ENCODE results near the gene SLC6A18. TPM values are rescaled to one million over a fixed set of nuclear protein-coding genes. Genes with fewer than 3 reads are reported as not detected.

Gene SLC6A18
- total and polyA plus RNA-seq, 9 of the 15 experiments (the other 6 are each of a cell fraction or from before 2014, with no cell fraction given) = not detected

DNA sequence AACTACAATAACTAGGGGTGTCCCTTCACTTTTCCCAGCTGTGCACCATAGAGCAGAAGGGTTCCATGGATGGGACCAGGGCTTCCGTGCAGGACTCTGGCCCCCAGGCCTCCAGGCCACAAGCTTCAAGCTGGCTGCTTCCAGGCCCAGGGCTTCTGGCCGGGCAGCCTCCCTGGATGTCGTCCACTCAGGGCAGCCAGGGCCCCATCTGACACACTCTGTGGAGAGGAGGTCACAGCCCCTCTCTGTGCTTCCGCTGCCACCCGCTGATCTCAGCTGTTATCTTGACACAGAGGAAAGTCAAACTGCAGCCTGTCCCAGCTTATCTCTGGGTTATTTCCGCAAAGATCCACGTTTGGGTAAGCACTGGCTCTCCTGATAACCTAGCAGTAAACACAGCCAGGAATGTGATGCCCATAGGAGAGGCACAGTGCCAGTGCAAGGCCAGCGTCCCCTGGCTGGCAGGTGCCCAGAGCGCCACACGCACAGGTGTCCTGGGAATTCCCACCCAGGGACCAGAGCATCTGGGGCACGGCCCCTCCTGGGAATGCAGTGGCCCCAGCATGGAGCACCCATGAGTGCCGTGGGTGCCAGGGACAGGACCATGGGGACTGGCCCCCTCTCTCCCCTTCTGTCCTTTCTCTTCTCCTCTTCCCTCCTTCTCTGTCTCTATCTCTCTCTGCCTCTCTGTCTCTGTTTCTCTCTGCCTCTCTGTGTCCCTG, 39.4 kb upstream of the SLC6A18 start (continued):
- no peak for TF ChIP-seq ZNF23 (CRISPR knock-in tag; IDR thresholded peaks at IDR 0.05)
- TF ChIP-seq SMAD2 (IDR thresholded peaks at IDR 0.05; ENCODE audit: low read depth, low read length) = no peak
- TF ChIP-seq ZNF778 (CRISPR knock-in tag; IDR thresholded peaks at IDR 0.05) = no peak
- TF ChIP-seq NR4A1 (CRISPR knock-in tag; IDR thresholded peaks at IDR 0.05) = peak; percentile 93; the same call in 1 of the 2 replicates
- TF ChIP-seq NR4A1 (tag; IDR thresholded peaks at IDR 0.05) = peak; percentile 83
- TF ChIP-seq, protein P1, sequence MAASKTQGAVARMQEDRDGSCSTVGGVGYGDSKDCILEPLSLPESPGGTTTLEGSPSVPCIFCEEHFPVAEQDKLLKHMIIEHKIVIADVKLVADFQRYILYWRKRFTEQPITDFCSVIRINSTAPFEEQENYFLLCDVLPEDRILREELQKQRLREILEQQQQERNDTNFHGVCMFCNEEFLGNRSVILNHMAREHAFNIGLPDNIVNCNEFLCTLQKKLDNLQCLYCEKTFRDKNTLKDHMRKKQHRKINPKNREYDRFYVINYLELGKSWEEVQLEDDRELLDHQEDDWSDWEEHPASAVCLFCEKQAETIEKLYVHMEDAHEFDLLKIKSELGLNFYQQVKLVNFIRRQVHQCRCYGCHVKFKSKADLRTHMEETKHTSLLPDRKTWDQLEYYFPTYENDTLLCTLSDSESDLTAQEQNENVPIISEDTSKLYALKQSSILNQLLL (CRISPR knock-in tag; IDR thresholded peaks at IDR 0.05; ENCODE audit: borderline replicate concordance) = no peak
- TF ChIP-seq ARID2 (IDR thresholded peaks at IDR 0.05) = no peak
- no peak for TF ChIP-seq ZNF41 (CRISPR knock-in tag; conservative IDR thresholded peaks at IDR 0.05)
- peak; percentile 93 for TF ChIP-seq SMARCE1 (IDR thresholded peaks at IDR 0.05)
- no peak for TF ChIP-seq SREBF1 (IDR thresholded peaks at IDR 0.05; ENCODE audit: borderline replicate concordance, low read depth, low read length)
- no peak for TF ChIP-seq FOXK1 (CRISPR knock-in tag; IDR thresholded peaks at IDR 0.05; ENCODE audit: borderline replicate concordance)
- peak; percentile 66; the same call in 1 of the 2 replicates for TF ChIP-seq NFRKB (IDR thresholded peaks at IDR 0.05; ENCODE audit: low read depth)
- TF ChIP-seq ZNF507 (tag; conservative IDR thresholded peaks at IDR 0.05) = no peak
- peak; percentile 53 to 98; a peak in 3 of 4 replicates for TF ChIP-seq RCOR1 (IDR thresholded peaks at IDR 0.05; ENCODE audit: borderline replicate concordance in 1 of 2, low read depth in 2 of 2, low read length in 2 of 2)
- no peak for TF ChIP-seq MXI1 (IDR thresholded peaks at IDR 0.05; ENCODE audit: low read depth, low read length)
- TF ChIP-seq, protein P2, sequence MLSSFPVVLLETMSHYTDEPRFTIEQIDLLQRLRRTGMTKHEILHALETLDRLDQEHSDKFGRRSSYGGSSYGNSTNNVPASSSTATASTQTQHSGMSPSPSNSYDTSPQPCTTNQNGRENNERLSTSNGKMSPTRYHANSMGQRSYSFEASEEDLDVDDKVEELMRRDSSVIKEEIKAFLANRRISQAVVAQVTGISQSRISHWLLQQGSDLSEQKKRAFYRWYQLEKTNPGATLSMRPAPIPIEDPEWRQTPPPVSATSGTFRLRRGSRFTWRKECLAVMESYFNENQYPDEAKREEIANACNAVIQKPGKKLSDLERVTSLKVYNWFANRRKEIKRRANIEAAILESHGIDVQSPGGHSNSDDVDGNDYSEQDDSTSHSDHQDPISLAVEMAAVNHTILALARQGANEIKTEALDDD (IDR thresholded peaks at IDR 0.05) = peak; percentile 67; the same call in 1 of the 2 replicates
- no peak for TF ChIP-seq CSDE1 (IDR thresholded peaks at IDR 0.05)
- TF ChIP-seq TAF9B (IDR thresholded peaks at IDR 0.05; ENCODE audit: partially characterized antibody) = no peak
- 0 out of 2 replicates have a peak, but pooled peaks have one; percentile 30 for TF ChIP-seq ILF3 (IDR thresholded peaks at IDR 0.05; ENCODE audit: borderline replicate concordance)
- TF ChIP-seq IRF2 (CRISPR knock-in tag; IDR thresholded peaks at IDR 0.05) = no peak
- TF ChIP-seq, protein P3, sequence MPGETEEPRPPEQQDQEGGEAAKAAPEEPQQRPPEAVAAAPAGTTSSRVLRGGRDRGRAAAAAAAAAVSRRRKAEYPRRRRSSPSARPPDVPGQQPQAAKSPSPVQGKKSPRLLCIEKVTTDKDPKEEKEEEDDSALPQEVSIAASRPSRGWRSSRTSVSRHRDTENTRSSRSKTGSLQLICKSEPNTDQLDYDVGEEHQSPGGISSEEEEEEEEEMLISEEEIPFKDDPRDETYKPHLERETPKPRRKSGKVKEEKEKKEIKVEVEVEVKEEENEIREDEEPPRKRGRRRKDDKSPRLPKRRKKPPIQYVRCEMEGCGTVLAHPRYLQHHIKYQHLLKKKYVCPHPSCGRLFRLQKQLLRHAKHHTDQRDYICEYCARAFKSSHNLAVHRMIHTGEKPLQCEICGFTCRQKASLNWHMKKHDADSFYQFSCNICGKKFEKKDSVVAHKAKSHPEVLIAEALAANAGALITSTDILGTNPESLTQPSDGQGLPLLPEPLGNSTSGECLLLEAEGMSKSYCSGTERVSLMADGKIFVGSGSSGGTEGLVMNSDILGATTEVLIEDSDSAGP (CRISPR knock-in tag; IDR thresholded peaks at IDR 0.05) = no peak; the same call in 1 of the 2 replicates
- TF ChIP-seq MTA1 (IDR thresholded peaks at IDR 0.05; ENCODE audit: borderline replicate concordance) = peak; percentile 79
- TF ChIP-seq, protein P4, sequence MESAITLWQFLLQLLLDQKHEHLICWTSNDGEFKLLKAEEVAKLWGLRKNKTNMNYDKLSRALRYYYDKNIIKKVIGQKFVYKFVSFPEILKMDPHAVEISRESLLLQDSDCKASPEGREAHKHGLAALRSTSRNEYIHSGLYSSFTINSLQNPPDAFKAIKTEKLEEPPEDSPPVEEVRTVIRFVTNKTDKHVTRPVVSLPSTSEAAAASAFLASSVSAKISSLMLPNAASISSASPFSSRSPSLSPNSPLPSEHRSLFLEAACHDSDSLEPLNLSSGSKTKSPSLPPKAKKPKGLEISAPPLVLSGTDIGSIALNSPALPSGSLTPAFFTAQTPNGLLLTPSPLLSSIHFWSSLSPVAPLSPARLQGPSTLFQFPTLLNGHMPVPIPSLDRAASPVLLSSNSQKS (CRISPR knock-in tag; IDR thresholded peaks at IDR 0.05) = no peak
- no peak for TF ChIP-seq SIX5 (IDR thresholded peaks at IDR 0.05; ENCODE audit: borderline replicate concordance in 1 of 2, insufficient read depth in 1 of 2, low read depth in 1 of 2, low read length in 2 of 2)
- TF ChIP-seq ZNF184 (CRISPR knock-in tag; IDR thresholded peaks at IDR 0.05) = no peak

Measured in K562 (cell line).